HG03108 (cell line): ENCODE data around the gene PPFIBP1.
"Not testable (repeated sequence)": the region's sequence is repeated elsewhere in the genome, so short reads cannot be mapped to it uniquely, and the experiment has no call there.

Source experiments
- ATAC-seq: cut with Tn5 transposase; IDR thresholded peaks from one replicate; pipeline ENCODE4 v1.9.1; 2021; ENCODE audit warnings: moderate library complexity; ENCODE audit not compliant: unreplicated experiment

Gene PPFIBP1

GRCh38 chr12:27541031-27541719 lies 17.2 kb downstream of the PPFIBP1 start:
- no peak for ATAC-seq

GRCh38 chr12:27542628-27543027 lies 18.6 kb downstream of the PPFIBP1 start:
- no peak for ATAC-seq

GRCh38 chr12:27544858-27545257 lies 20.9 kb downstream of the PPFIBP1 start:
- not testable (repeated sequence) for ATAC-seq

GRCh38 chr12:27545665-27546064 lies 21.7 kb downstream of the PPFIBP1 start:
- no peak for ATAC-seq

GRCh38 chr12:27547592-27547991 lies 23.6 kb downstream of the PPFIBP1 start:
- no peak for ATAC-seq

GRCh38 chr12:27548301-27549199 lies 24.5 kb downstream of the PPFIBP1 start:
- ATAC-seq = no peak

GRCh38 chr12:27549236-27549800 lies 25.3 kb downstream of the PPFIBP1 start:
- no peak for ATAC-seq

- ATAC-seq = no peak
Measured at GRCh38 chr12:27549801-27550652, 26.0 kb downstream of the PPFIBP1 start.

GRCh38 chr12:27550653-27550975 lies 26.6 kb downstream of the PPFIBP1 start:
- ATAC-seq = no peak

- no peak for ATAC-seq
Measured at GRCh38 chr12:27551172-27551840, 27.3 kb downstream of the PPFIBP1 start.

- ATAC-seq = no peak
Measured at GRCh38 chr12:27552235-27552634, 28.2 kb downstream of the PPFIBP1 start.

GRCh38 chr12:27552886-27553560 lies 29.0 kb downstream of the PPFIBP1 start:
- ATAC-seq = no peak

GRCh38 chr12:27553941-27554340 lies 29.9 kb downstream of the PPFIBP1 start:
- ATAC-seq = no peak

- no peak for ATAC-seq
Measured at GRCh38 chr12:27554421-27555186, 30.6 kb downstream of the PPFIBP1 start.

GRCh38 chr12:27555361-27555760 lies 31.4 kb downstream of the PPFIBP1 start:
- no peak for ATAC-seq

GRCh38 chr12:27555925-27556778 lies 32.1 kb downstream of the PPFIBP1 start:
- peak; percentile 60 for ATAC-seq

- ATAC-seq = no peak
Measured at GRCh38 chr12:27560126-27560525, 36.1 kb downstream of the PPFIBP1 start.
